Endothelial cell of umbilical vein (primary cell): ENCODE measurements around the gene OR6K2.

Experiments
- EZH2 ChIP-seq: IDR thresholded peaks from 2 replicates; pipeline ENCODE4 v1.6.1; 2012; ENCODE audit warnings: borderline replicate concordance, low read depth, mild to moderate bottlenecking, moderate library complexity, low read length, inconsistent platforms; ENCODE audit not compliant: severe bottlenecking
- GATA2 ChIP-seq: IDR thresholded peaks from 2 replicates; pipeline ENCODE4 v1.7.0; 2011; ENCODE audit warnings: low read depth, mild to moderate bottlenecking, moderate library complexity, mixed read lengths, low read length; ENCODE audit not compliant: insufficient read length, insufficient read depth
- POLR2A ChIP-seq: IDR thresholded peaks from 2 replicates; pipeline ENCODE4 v1.6.1; 2012; ENCODE audit warnings: low read depth, mild to moderate bottlenecking, control low read depth, low read length
- POLR2AphosphoS5 ChIP-seq: IDR thresholded peaks from 2 replicates; pipeline ENCODE4 v1.6.1; 2012; ENCODE audit warnings: low read depth, mild to moderate bottlenecking, control low read depth, low read length, moderate library complexity; ENCODE audit not compliant: insufficient read depth
- TF ChIP-seq, protein P1 (sequence below), 2 donors: IDR thresholded peaks; 1 replicate in 1 of 2; 2 replicates in 1 of 2; pipeline ENCODE4 v1.5.1; 2011; ENCODE audit warnings: low read length in 2 of 2, mild to moderate bottlenecking in 2 of 2, moderate library complexity in 2 of 2, control low read depth in 1 of 2, inconsistent platforms in 1 of 2, low read depth in 1 of 2; ENCODE audit not compliant: insufficient read depth in 1 of 2; ENCODE audit errors: extremely low read depth in 1 of 2
- TF ChIP-seq, protein P2 (sequence below): IDR thresholded peaks from 2 replicates; pipeline ENCODE4 v1.6.1; 2011; ENCODE audit not compliant: insufficient read depth, insufficient read length

DNA sequence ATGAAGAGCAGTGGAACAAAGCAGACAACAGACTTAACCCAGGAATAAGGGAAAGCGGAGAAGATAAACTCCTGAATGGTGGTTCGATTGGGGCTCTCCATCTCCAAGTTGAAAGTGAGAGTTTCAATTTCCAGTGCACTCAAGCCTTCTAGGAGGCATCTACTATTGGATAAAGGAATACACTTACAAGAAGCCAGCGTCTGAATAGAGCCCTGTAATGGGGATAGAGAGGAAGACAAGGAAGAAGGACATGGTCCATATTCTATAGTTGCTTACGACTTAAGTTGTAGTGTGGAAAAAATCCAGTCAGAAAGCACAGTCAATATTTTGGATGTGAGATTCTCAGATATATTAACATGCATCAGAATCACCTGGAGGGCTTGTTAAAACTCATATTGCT, at the start of gene OR6K2:
- TF ChIP-seq, protein P1, sequence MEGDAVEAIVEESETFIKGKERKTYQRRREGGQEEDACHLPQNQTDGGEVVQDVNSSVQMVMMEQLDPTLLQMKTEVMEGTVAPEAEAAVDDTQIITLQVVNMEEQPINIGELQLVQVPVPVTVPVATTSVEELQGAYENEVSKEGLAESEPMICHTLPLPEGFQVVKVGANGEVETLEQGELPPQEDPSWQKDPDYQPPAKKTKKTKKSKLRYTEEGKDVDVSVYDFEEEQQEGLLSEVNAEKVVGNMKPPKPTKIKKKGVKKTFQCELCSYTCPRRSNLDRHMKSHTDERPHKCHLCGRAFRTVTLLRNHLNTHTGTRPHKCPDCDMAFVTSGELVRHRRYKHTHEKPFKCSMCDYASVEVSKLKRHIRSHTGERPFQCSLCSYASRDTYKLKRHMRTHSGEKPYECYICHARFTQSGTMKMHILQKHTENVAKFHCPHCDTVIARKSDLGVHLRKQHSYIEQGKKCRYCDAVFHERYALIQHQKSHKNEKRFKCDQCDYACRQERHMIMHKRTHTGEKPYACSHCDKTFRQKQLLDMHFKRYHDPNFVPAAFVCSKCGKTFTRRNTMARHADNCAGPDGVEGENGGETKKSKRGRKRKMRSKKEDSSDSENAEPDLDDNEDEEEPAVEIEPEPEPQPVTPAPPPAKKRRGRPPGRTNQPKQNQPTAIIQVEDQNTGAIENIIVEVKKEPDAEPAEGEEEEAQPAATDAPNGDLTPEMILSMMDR (IDR thresholded peaks at IDR 0.05; ENCODE audit: extremely low read depth in 1 of 2, insufficient read depth in 1 of 2, low read depth in 1 of 2, low read length in 2 of 2): no peak
- TF ChIP-seq POLR2A (no peak), EZH2 (no peak), GATA2 (no peak), POLR2AphosphoS5 (no peak)
- TF ChIP-seq, protein P2, sequence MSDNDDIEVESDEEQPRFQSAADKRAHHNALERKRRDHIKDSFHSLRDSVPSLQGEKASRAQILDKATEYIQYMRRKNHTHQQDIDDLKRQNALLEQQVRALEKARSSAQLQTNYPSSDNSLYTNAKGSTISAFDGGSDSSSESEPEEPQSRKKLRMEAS: no peak
